ENCODE results near the gene RFPL4AL1.

DNA sequence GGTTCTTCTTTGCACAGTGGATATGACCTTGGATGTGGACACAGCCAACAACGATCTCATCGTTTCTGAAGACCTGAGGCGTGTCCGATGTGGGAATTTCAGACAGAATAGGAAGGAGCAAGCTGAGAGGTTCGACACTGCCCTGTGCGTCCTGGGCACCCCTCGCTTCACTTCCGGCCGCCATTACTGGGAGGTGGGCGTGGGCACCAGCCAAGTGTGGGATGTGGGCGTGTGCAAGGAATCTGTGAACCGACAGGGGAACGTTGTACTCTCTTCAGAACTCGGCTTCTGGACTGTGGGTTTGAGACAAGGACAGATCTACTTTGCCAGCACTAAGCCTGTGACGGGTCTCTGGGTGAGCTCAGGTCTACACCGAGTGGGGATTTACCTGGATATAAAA is 9.4 kb downstream of the RFPL4AL1 start:
- TF ChIP-seq EZH2 (IDR thresholded peaks at IDR 0.05; ENCODE audit: low read length, unreplicated experiment) (no peak), EZH2phosphoT487 (IDR thresholded peaks at IDR 0.05; ENCODE audit: borderline replicate concordance, low read length) (no peak)
- TF ChIP-seq, protein P1, sequence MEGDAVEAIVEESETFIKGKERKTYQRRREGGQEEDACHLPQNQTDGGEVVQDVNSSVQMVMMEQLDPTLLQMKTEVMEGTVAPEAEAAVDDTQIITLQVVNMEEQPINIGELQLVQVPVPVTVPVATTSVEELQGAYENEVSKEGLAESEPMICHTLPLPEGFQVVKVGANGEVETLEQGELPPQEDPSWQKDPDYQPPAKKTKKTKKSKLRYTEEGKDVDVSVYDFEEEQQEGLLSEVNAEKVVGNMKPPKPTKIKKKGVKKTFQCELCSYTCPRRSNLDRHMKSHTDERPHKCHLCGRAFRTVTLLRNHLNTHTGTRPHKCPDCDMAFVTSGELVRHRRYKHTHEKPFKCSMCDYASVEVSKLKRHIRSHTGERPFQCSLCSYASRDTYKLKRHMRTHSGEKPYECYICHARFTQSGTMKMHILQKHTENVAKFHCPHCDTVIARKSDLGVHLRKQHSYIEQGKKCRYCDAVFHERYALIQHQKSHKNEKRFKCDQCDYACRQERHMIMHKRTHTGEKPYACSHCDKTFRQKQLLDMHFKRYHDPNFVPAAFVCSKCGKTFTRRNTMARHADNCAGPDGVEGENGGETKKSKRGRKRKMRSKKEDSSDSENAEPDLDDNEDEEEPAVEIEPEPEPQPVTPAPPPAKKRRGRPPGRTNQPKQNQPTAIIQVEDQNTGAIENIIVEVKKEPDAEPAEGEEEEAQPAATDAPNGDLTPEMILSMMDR (conservative IDR thresholded peaks at IDR 0.05; ENCODE audit: low read depth, low read length), result no peak

Data from PC-3 (cell line).